Measurements from ENCODE around the gene FADS6. TPM values are rescaled to one million over a fixed set of nuclear protein-coding genes. Genes with fewer than 3 reads are reported as not detected.
"Not testable (repeated sequence)": the region's sequence is repeated elsewhere in the genome, so short reads cannot be mapped to it uniquely, and the experiment has no call there.

The FADS6 gene
- total RNA-seq, 2 donors from 2014 or later: not detected

DNA sequence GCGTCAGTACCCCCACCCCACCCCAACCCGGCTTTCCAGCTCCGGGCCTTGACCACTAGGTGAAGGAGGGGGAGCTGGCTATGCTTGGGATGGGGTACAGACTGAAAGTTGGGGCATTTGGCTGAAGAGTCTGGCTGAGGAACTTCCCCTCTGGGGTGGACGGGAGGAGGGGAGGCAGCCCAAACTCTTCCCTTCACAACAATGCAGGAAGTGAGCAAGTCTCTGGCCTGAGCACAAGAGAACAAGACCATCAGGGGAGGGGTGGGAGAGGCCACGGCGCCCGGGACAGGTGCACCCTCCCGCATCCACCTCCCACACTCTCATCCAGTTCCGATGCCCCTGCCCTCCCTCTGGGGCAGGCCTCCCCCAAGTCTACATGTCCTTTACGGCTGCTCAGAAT is 24.0 kb upstream of the FADS6 start:
- no peak for DNase-seq (ENCODE audit: low spot score)
- H3K9me3 ChIP-seq: no peaks in the 10 kb centered on the region
- TF ChIP-seq POLR2AphosphoS5 (IDR thresholded peaks at IDR 0.05) (no peak), POLR2A (IDR thresholded peaks at IDR 0.05) (no peak)
- TF ChIP-seq, protein P1, sequence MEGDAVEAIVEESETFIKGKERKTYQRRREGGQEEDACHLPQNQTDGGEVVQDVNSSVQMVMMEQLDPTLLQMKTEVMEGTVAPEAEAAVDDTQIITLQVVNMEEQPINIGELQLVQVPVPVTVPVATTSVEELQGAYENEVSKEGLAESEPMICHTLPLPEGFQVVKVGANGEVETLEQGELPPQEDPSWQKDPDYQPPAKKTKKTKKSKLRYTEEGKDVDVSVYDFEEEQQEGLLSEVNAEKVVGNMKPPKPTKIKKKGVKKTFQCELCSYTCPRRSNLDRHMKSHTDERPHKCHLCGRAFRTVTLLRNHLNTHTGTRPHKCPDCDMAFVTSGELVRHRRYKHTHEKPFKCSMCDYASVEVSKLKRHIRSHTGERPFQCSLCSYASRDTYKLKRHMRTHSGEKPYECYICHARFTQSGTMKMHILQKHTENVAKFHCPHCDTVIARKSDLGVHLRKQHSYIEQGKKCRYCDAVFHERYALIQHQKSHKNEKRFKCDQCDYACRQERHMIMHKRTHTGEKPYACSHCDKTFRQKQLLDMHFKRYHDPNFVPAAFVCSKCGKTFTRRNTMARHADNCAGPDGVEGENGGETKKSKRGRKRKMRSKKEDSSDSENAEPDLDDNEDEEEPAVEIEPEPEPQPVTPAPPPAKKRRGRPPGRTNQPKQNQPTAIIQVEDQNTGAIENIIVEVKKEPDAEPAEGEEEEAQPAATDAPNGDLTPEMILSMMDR (IDR thresholded peaks at IDR 0.05): no peak
- intact Hi-C loops (cut with DNase I): no loop called here
- no peaks in the 10 kb centered on the region for H3K4me1 ChIP-seq (replicated peaks)
- H3K36me3 ChIP-seq: no peaks in the 10 kb centered on the region
- peaks cover 2% of the 10 kb centered on the region for H3K27me3 ChIP-seq (replicated peaks; ENCODE audit: insufficient read depth)
- WGBS: 59% methylated on average over 10 of the region's 10 CpGs
- no peak overlapping the region for H3K4me3 ChIP-seq
- no peak overlapping the region for H3K27ac ChIP-seq

DNA sequence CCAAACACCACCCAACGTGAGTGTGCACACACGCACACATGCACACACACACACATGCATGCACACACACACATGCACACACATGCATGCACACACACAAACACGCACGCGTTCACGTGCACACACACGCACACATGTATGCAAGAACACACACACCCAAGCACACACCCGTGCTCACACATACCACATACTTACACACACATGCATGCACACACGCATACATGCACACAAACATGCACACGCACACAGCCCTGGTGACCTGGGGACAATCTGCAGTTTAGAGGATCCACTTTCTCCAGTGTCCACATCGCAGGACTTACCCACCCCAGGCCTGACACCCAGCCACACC is 23.4 kb upstream of the FADS6 start:
- Histone ChIP-seq H3K36me3 (no peaks in the 10 kb centered on the region), H3K27me3 (replicated peaks; ENCODE audit: insufficient read depth) (no peaks in the 10 kb centered on the region), H3K4me1 (replicated peaks) (no peaks in the 10 kb centered on the region), H3K27ac (no peak overlapping the region), H3K9me3 (no peaks in the 10 kb centered on the region), H3K4me3 (no peak overlapping the region)
- no peak for TF ChIP-seq POLR2A (IDR thresholded peaks at IDR 0.05)
- no peak for TF ChIP-seq POLR2AphosphoS5 (IDR thresholded peaks at IDR 0.05)
- TF ChIP-seq, protein P1 (IDR thresholded peaks at IDR 0.05): no peak
- 97% methylated on average over 11 of the region's 11 CpGs for WGBS
- intact Hi-C loops (cut with DNase I): no loop called here
- DNase-seq (ENCODE audit: low spot score): no peak

DNA sequence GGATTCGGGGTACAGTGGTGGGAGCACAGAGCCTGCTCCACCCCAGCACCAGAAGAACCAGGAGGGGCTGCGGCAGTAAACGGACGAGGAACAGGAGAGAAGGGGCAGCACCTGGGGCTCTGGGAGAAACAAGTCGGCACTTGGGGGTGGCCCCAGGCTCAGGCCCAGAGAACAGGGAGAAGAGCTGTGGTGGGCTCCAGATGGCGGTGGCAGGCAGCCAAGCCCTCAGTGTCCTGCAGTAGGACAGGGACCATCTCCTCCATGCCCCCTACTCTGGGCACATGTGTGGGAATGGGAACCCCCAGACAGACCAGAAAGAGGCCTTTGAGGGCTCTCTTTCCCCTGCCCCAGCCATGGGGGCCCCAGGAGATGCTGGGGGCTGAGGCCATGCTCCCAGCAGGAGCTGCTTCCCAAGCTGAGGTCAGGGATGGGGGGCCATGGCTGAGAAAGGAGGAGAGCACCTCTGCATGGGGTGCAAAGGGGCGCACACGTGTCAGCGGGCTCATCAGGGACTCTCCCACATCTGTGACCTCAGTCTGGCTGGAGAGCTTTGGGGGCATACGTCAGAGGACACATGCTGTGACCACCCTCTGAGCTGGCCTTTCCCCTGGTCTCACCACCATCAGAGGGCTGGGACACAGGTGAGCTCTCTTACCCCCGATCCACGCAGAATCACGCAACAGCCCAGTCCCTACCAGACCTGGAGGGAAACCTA is 22.9 kb upstream of the FADS6 start:
- no peaks in the 10 kb centered on the region for H3K4me1 ChIP-seq (replicated peaks)
- no peak overlapping the region for H3K4me3 ChIP-seq
- no peaks in the 10 kb centered on the region for H3K9me3 ChIP-seq
- H3K27ac ChIP-seq: no peak overlapping the region
- H3K27me3 ChIP-seq (replicated peaks; ENCODE audit: insufficient read depth): no peaks in the 10 kb centered on the region
- no peak for DNase-seq (ENCODE audit: low spot score)
- TF ChIP-seq POLR2A (IDR thresholded peaks at IDR 0.05): no peak
- H3K36me3 ChIP-seq: no peaks in the 10 kb centered on the region
- intact Hi-C loops (cut with DNase I): no loop called here
- 87% methylated on average over 13 of the region's 13 CpGs for WGBS

DNA sequence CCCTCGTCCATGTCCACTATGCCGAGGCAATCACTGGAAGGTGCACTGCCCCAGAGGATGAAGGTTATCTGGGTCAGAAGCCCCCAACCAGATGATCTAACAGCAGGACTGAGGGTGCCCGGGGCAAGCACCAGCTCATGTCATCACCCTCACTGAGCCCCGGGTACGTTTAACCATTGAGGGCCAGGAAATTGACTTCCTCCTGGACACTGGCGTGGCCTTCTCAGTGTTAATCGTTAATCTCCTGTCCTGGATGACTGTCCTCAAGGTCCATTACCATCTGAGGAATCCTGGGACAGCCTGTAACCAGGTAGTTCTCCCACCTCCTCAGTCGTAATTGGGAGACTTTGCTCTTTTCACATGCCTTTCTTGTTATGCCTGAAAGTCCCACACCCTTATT is 18.0 kb upstream of the FADS6 start:
- H3K27ac ChIP-seq; H3K36me3 ChIP-seq; H3K27me3 ChIP-seq (replicated peaks; ENCODE audit: insufficient read depth); DNase-seq (ENCODE audit: low spot score); H3K9me3 ChIP-seq; intact Hi-C loops (cut with DNase I); H3K4me3 ChIP-seq; H3K4me1 ChIP-seq (replicated peaks): not testable (repeated sequence)
- 67% methylated on average over 8 of the region's 8 CpGs for WGBS

DNA sequence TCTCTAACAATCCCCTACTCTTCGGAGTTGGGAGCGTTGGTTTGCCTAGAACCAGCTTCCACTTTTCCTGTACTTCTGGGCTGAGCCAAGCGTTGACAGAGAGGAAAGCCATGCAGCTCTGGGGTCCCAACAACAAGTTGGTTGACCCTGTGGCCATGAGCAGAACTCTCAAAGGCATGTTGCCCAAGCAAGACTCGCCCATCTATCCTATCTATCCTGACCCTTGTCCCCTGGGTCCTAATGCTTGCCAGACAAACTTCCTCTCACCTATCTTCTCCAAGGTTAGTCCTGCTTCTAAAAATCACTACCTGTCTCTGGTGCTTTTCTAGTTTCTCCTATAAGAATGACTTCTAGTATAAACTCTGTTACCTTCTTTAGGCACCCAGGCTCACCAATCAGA is 15.7 kb upstream of the FADS6 start:
- H3K4me1 ChIP-seq (replicated peaks); DNase-seq (ENCODE audit: low spot score); H3K27me3 ChIP-seq (replicated peaks; ENCODE audit: insufficient read depth); intact Hi-C loops (cut with DNase I); H3K36me3 ChIP-seq; H3K4me3 ChIP-seq; H3K27ac ChIP-seq; H3K9me3 ChIP-seq: not testable (repeated sequence)
- WGBS: 76% methylated on average over 4 of the region's 4 CpGs

DNA sequence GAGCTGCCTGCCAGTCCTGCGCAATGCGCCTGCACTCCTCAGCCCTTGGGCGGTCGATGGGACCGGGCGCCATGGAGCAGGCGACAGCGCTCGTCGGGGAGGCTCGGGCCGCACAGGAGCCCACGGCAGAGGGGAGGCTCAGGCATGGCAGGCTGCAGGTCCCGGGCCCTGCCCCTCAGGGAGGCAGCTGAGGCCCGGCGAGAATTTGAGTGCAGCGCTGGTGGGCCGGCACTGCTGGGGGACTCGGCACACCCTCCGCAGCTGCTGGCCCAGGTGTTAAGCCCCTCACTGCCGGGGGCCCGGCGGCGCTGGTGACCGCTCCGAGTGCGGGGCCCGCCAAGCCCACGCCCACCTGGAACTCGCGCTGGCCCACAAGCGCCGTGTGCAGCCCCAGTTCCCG is 13.6 kb upstream of the FADS6 start:
- Histone ChIP-seq H3K27me3 (replicated peaks; ENCODE audit: insufficient read depth) (no peaks in the 10 kb centered on the region), H3K4me1 (replicated peaks) (no peaks in the 10 kb centered on the region)

DNA sequence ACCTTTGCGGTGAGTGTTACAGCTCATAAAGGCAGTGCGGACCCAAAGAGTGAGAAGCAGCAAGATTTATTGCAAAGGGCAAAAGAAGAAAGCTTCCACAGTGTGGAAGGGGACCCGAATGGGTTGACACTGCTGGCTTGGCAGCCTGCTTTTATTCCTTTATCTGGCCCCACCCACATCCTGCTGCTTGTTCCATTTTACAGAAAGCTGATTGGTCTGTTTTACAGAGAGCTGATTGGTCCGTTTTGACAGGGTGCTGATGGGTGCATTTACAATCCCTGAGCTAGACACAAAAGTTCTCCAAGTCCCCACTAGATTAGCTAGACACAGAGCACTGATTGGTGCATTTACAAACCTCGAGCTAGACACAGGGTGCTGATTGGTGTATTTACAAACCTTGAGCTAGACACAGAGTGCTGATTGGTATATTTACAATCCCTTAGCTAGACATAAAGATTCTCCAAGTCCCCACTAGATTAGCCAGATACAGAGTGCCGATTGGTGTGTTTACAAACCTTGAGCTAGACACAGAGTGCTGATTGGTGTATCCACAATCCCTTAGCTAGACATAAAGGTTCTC is 12.9 kb upstream of the FADS6 start:
- H3K27me3 ChIP-seq (replicated peaks; ENCODE audit: insufficient read depth); H3K36me3 ChIP-seq; intact Hi-C loops (cut with DNase I); H3K4me3 ChIP-seq; H3K27ac ChIP-seq; H3K4me1 ChIP-seq (replicated peaks); DNase-seq (ENCODE audit: low spot score); H3K9me3 ChIP-seq: not testable (repeated sequence)
- 56% methylated on average over 6 of the region's 6 CpGs for WGBS

More for the DNA sequence above, 13.6 kb upstream of the FADS6 start:
- 97% methylated on average over 17 of the region's 34 CpGs for WGBS
- no peak for DNase-seq (ENCODE audit: low spot score)
- H3K4me3 ChIP-seq: no peak overlapping the region
- no peaks in the 10 kb centered on the region for H3K9me3 ChIP-seq
- intact Hi-C loops (cut with DNase I): no loop called here
- no peak for TF ChIP-seq POLR2AphosphoS5 (IDR thresholded peaks at IDR 0.05)
- no peak for TF ChIP-seq POLR2A (IDR thresholded peaks at IDR 0.05)
- TF ChIP-seq, protein P1 (IDR thresholded peaks at IDR 0.05): no peak
- H3K36me3 ChIP-seq: no peaks in the 10 kb centered on the region
- H3K27ac ChIP-seq: no peak overlapping the region

All from prostate gland (tissue), 2 donors.